Activated CD4-positive, alpha-beta memory T cell treated with anti-CD3 and anti-CD28 coated beads for 36 hours (primary cell): Measurements from ENCODE around the gene AMELX. TPM values are rescaled to one million over a fixed set of nuclear protein-coding genes. Genes with fewer than 3 reads are reported as not detected.

Experiments used
- CTCF ChIA-PET: fragments of 350-600 bp; sonication (Branson Sonifier 250); formaldehyde crosslinking; loops from one replicate; lab custom pipeline; 2021; ENCODE audit warnings: antibody characterized with exemption, inconsistent platforms; lab: Charles Lee
- POLR2A ChIA-PET: fragments of 350-600 bp; sonication (Branson Sonifier 250); formaldehyde crosslinking; loops from one replicate; lab custom pipeline; 2021; ENCODE audit warnings: antibody characterized with exemption; lab: Charles Lee
- DNase-seq: peaks from one replicate; pipeline ENCODE4 v3.0.0-alpha.2; 2020
- H3K27ac Mint-ChIP-seq: one replicate; pipeline ENCODE4 v1.8.0; 2021; ENCODE audit warnings: mixed read lengths
- H3K27me3 Mint-ChIP-seq: one replicate; pipeline ENCODE4 v1.8.0; 2021; ENCODE audit warnings: mixed read lengths
- H3K36me3 Mint-ChIP-seq: one replicate; pipeline ENCODE4 v1.8.0; 2021; ENCODE audit warnings: mixed read lengths
- H3K4me1 Mint-ChIP-seq: one replicate; pipeline ENCODE4 v1.8.0; 2021; ENCODE audit warnings: low read depth, mixed read lengths
- H3K4me3 Mint-ChIP-seq: one replicate; pipeline ENCODE4 v1.8.0; 2021; ENCODE audit warnings: mild to moderate bottlenecking, mixed read lengths
- H3K9me3 Mint-ChIP-seq: one replicate; pipeline ENCODE4 v1.8.0; 2021; ENCODE audit warnings: mixed read lengths
- intact Hi-C: fragments of 100-400 bp; cut with micrococcal nuclease; formaldehyde crosslinking; loops from one replicate; pipeline ENCODE4 v1.15.1; 2023
- microRNA-seq: library from miRNA; unstranded; fragments of <30 nt; microRNA quantifications from one replicate; pipeline ENCODE4 v1.2.0, GENCODE V29; 2022; ENCODE audit warnings: borderline number of aligned reads, borderline microRNAs expressed, borderline replicate concordance
- total RNA-seq, 2 experiments: library from RNA; stranded (reverse); gene quantifications; one replicate each; pipeline ENCODE4 v1.2.3, GENCODE V29; 2021

The AMELX gene
- total RNA-seq, 2 experiments from 2014 or later = not detected

DNA sequence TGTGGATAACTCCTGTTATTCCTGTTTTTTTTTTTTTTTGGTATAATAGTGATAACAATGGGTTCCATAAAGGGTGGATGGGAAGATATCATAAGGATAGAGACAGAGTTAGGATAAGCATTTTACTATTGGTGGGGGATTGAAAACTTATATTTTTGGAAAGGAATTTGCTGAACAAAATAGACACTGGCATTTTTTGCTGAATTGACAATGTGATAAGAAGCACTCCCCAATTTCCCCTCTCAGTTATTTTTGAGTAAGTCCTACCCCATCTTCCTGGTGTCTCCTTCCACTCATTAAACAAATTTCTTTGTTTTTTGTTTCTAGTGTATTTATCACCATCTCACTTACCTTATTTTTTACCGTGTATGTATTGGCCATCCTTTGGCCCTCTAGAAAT is 55.8 kb downstream of the AMELX start:
- CTCF ChIA-PET = no interaction called here
- intact Hi-C loops = no loop called here
- Mint-ChIP-seq H3K4me3 (no peak overlapping the region), H3K4me1 (no peaks in the 10 kb centered on the region), H3K27me3 (no peaks in the 10 kb centered on the region), H3K36me3 (no peaks in the 10 kb centered on the region), H3K27ac (no peak overlapping the region), H3K9me3 (no peaks in the 10 kb centered on the region)
- no peak for DNase-seq
- POLR2A ChIA-PET = no interaction called here

GRCh38 chrX:11349661-11350337 is 56.6 kb downstream of the AMELX start:
- intact Hi-C loops = no loop called here
- no peaks in the 10 kb centered on the region for H3K36me3 Mint-ChIP-seq
- CTCF ChIA-PET = no interaction called here

More at GRCh38 chrX:11349661-11350337, 56.6 kb downstream of the AMELX start:
- no peak for DNase-seq
- H3K27me3 Mint-ChIP-seq = no peaks in the 10 kb centered on the region
- H3K27ac Mint-ChIP-seq = no peak overlapping the region
- no peaks in the 10 kb centered on the region for H3K4me1 Mint-ChIP-seq
- no peak overlapping the region for H3K4me3 Mint-ChIP-seq
- H3K9me3 Mint-ChIP-seq = no peaks in the 10 kb centered on the region
- POLR2A ChIA-PET = no interaction called here

Small RNA genes within 50 kb of the gene (microRNA-seq; reads per million reads assigned to microRNA genes)
- gene MIR548AX = not detected

Other genes starting within 250 kb of the AMELX start
- gene HCCS, start 182.1 kb upstream of the AMELX start, total RNA-seq = 10 to 100 TPM; 23.5 to 26.8 TPM